ENCODE data around the gene IPPK.

DNA sequence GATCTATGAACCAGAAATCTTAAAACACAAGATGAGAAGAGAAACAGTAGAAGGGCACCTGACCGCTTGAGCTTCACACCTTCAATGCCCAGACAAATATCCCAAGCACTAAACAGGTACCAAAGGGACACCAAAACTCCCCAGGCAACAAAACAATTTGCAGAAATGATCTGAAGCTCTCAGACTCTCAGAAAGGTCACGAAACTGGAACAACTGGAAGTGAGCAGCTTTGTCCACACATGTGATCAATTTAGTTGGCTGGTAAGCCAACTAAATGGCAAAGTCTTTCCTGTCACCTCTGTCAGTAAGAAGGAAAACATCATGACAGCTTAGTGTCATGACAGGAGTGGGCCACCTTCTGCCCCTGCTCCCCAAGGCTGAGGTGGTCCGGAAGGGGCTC is 4.1 kb downstream of the IPPK start:
- TF ChIP-seq, protein P1, sequence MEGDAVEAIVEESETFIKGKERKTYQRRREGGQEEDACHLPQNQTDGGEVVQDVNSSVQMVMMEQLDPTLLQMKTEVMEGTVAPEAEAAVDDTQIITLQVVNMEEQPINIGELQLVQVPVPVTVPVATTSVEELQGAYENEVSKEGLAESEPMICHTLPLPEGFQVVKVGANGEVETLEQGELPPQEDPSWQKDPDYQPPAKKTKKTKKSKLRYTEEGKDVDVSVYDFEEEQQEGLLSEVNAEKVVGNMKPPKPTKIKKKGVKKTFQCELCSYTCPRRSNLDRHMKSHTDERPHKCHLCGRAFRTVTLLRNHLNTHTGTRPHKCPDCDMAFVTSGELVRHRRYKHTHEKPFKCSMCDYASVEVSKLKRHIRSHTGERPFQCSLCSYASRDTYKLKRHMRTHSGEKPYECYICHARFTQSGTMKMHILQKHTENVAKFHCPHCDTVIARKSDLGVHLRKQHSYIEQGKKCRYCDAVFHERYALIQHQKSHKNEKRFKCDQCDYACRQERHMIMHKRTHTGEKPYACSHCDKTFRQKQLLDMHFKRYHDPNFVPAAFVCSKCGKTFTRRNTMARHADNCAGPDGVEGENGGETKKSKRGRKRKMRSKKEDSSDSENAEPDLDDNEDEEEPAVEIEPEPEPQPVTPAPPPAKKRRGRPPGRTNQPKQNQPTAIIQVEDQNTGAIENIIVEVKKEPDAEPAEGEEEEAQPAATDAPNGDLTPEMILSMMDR (IDR thresholded peaks at IDR 0.05), result no peak
- TF ChIP-seq EP300 (IDR thresholded peaks at IDR 0.05), result no peak
- TF ChIP-seq POLR2A (IDR thresholded peaks at IDR 0.05), result no peak

Measured in tibial nerve (tissue), 4 donors.